Transverse colon (tissue), 4 donors: Measurements from ENCODE around the gene SIPA1L3.

Experiments
- EP300 ChIP-seq: sonication (generic); formaldehyde crosslinking; IDR thresholded peaks from one replicate; pipeline ENCODE4 v1.6.1; 2017; ENCODE audit warnings: antibody characterized with exemption, low read depth
- POLR2A ChIP-seq: fragments of 450-650 bp; IDR thresholded peaks from one replicate; pipeline ENCODE4 v1.6.1; 2016; ENCODE audit warnings: antibody characterized with exemption, mild to moderate bottlenecking, moderate library complexity
- POLR2AphosphoS5 ChIP-seq, 3 donors: sonication (generic); formaldehyde crosslinking; IDR thresholded peaks; one replicate each; pipeline ENCODE4 v1.6.1; 2016; ENCODE audit warnings: antibody characterized with exemption in 3 of 3
- TF ChIP-seq, protein P1 (sequence below), 5 experiments: fragments of 200-600 bp in 3 of 5; fragments of 450-650 bp in 2 of 5; sonication (generic) in 3 of 5; IDR thresholded peaks; 1 replicate in 2 of 5; 2 replicates in 3 of 5; pipeline ENCODE4 v1.5.1; 2016 to 2017; ENCODE audit warnings: antibody characterized with exemption in 5 of 5, inconsistent platforms in 3 of 5, mild to moderate bottlenecking in 2 of 5, moderate library complexity in 1 of 5

DNA sequence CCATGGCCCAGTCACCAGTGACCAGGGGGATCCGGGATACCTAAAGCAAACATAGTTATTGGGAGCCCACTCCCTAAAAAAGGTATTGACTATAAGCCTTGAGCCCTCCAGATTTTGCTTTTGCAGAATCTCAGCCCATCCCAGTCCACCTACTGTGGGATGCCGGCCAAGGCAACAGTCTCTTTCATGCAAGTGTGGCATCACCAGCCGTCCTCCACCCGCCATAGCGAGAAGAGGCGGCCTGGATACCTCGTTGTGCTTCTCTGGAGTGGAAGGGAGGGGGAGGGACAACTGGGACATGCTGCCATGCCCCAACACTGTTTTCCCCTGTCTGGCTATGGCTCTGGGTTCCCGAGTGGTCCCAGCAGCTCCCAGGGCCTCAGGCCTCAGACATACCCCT lies 193.6 kb downstream of the SIPA1L3 start:
- TF ChIP-seq, protein P1, sequence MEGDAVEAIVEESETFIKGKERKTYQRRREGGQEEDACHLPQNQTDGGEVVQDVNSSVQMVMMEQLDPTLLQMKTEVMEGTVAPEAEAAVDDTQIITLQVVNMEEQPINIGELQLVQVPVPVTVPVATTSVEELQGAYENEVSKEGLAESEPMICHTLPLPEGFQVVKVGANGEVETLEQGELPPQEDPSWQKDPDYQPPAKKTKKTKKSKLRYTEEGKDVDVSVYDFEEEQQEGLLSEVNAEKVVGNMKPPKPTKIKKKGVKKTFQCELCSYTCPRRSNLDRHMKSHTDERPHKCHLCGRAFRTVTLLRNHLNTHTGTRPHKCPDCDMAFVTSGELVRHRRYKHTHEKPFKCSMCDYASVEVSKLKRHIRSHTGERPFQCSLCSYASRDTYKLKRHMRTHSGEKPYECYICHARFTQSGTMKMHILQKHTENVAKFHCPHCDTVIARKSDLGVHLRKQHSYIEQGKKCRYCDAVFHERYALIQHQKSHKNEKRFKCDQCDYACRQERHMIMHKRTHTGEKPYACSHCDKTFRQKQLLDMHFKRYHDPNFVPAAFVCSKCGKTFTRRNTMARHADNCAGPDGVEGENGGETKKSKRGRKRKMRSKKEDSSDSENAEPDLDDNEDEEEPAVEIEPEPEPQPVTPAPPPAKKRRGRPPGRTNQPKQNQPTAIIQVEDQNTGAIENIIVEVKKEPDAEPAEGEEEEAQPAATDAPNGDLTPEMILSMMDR (IDR thresholded peaks at IDR 0.05), result no peak
- TF ChIP-seq POLR2A, result no peak
- no peak for TF ChIP-seq EP300
- no peak for TF ChIP-seq POLR2AphosphoS5 (IDR thresholded peaks at IDR 0.05)
